ENCODE results near the gene GAST. TPM values are rescaled to one million over a fixed set of nuclear protein-coding genes. Genes with fewer than 3 reads are reported as not detected.

Gene GAST
- total RNA-seq, 1 donor from 2014 or later: not detected

DNA sequence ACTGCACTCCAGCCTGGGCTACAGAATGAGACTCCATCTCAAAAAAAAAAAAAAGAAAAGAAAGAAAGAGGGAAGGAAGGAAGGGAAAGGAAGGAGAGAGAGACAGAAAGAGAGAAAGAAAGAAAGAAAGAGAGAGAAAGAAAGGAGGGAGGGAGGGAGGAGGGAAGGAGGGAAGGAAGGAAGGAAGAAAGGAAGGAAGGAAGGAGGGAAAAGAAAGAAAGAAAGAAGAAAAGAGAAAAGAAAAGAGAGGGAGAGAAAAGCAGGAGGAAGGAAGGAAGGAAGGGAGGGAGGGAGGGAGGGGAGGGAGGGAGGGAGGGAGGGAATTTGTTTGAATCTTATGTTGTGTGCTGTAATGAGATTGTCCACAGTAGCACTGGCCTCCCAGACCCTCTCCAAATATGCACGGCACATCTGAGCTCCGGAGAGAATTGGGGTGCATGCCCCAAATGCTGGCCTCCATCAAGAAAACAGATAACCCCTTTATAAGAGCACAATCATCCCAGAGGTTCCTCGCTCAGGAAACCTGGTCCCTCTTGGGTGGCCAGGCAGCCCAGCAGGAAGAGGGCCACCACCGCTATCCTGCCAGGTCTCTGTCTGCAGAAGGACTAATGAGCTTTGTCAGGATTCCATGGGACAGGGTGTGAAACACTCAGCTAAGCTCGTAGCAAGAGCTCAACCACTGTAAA lies 32.2 kb upstream of the GAST start:
- no peak for DNase-seq (ENCODE audit: low read depth)
- no peak overlapping the region for H3K27ac ChIP-seq (ENCODE audit: low read depth, low read length)
- H3K4me3 Mint-ChIP-seq (ENCODE audit: unreplicated experiment): no peak overlapping the region

GRCh38 chr17:41680426-41681040 lies 31.6 kb upstream of the GAST start:
- TF ChIP-seq EZH2 (IDR thresholded peaks at IDR 0.05; ENCODE audit: insufficient read depth, low read length): no peak
- TF ChIP-seq, protein P1, sequence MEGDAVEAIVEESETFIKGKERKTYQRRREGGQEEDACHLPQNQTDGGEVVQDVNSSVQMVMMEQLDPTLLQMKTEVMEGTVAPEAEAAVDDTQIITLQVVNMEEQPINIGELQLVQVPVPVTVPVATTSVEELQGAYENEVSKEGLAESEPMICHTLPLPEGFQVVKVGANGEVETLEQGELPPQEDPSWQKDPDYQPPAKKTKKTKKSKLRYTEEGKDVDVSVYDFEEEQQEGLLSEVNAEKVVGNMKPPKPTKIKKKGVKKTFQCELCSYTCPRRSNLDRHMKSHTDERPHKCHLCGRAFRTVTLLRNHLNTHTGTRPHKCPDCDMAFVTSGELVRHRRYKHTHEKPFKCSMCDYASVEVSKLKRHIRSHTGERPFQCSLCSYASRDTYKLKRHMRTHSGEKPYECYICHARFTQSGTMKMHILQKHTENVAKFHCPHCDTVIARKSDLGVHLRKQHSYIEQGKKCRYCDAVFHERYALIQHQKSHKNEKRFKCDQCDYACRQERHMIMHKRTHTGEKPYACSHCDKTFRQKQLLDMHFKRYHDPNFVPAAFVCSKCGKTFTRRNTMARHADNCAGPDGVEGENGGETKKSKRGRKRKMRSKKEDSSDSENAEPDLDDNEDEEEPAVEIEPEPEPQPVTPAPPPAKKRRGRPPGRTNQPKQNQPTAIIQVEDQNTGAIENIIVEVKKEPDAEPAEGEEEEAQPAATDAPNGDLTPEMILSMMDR (IDR thresholded peaks at IDR 0.05; ENCODE audit: insufficient read depth, low read depth, low read length): no peak
- H3K36me3 Mint-ChIP-seq (ENCODE audit: low read depth, unreplicated experiment): peaks cover 3% of the 10 kb centered on the region
- Histone ChIP-seq H3K27ac (ENCODE audit: low read depth, low read length) (no peak overlapping the region), H3K4me2 (ENCODE audit: low read length) (no peak overlapping the region), H3K27me3 (ENCODE audit: insufficient read depth, low read length) (peaks cover 3% of the 10 kb centered on the region), H3K9me3 (ENCODE audit: insufficient read depth, low read depth, low read length) (no peaks in the 10 kb centered on the region), H3K4me3 (ENCODE audit: insufficient read depth, low read depth, low read length) (no peak overlapping the region), H4K20me1 (ENCODE audit: insufficient read depth, low read length) (no peaks in the 10 kb centered on the region), H3K9ac (ENCODE audit: low read length) (no peak overlapping the region), H3K36me3 (ENCODE audit: insufficient read depth, low read length) (no peaks in the 10 kb centered on the region), H3K4me1 (ENCODE audit: insufficient read depth, low read length) (peaks cover 12% of the 10 kb centered on the region), H2AFZ (ENCODE audit: low read depth, low read length) (no peak overlapping the region), H3K79me2 (ENCODE audit: insufficient read depth, low read length) (no peaks in the 10 kb centered on the region)
- DNase-seq (ENCODE audit: low read depth): no peak
- FAIRE-seq: no peak
- peaks cover 3% of the 10 kb centered on the region for H3K9me3 Mint-ChIP-seq (ENCODE audit: unreplicated experiment)
- H3K4me3 Mint-ChIP-seq (ENCODE audit: unreplicated experiment): no peak overlapping the region
- H3K4me1 Mint-ChIP-seq (ENCODE audit: low read depth, unreplicated experiment): peaks cover 12% of the 10 kb centered on the region
- peaks cover 4% of the 10 kb centered on the region for H3K27me3 Mint-ChIP-seq (ENCODE audit: low read depth, unreplicated experiment)
- H3K27ac Mint-ChIP-seq (ENCODE audit: unreplicated experiment): no peak overlapping the region

More for the DNA sequence above, 32.2 kb upstream of the GAST start:
- peaks cover 3% of the 10 kb centered on the region for H3K9me3 Mint-ChIP-seq (ENCODE audit: unreplicated experiment)
- Histone ChIP-seq H3K4me2 (ENCODE audit: low read length) (no peak overlapping the region), H3K9me3 (ENCODE audit: insufficient read depth, low read depth, low read length) (no peaks in the 10 kb centered on the region), H3K36me3 (ENCODE audit: insufficient read depth, low read length) (no peaks in the 10 kb centered on the region), H3K79me2 (ENCODE audit: insufficient read depth, low read length) (no peaks in the 10 kb centered on the region), H2AFZ (ENCODE audit: low read depth, low read length) (no peak overlapping the region), H3K4me3 (ENCODE audit: insufficient read depth, low read depth, low read length) (no peak overlapping the region), H3K27me3 (ENCODE audit: insufficient read depth, low read length) (peaks cover 3% of the 10 kb centered on the region), H3K9ac (ENCODE audit: low read length) (no peak overlapping the region), H4K20me1 (ENCODE audit: insufficient read depth, low read length) (no peaks in the 10 kb centered on the region), H3K4me1 (ENCODE audit: insufficient read depth, low read length) (peaks cover 12% of the 10 kb centered on the region)
- H3K27ac Mint-ChIP-seq (ENCODE audit: unreplicated experiment): no peak overlapping the region
- peaks cover 4% of the 10 kb centered on the region for H3K27me3 Mint-ChIP-seq (ENCODE audit: low read depth, unreplicated experiment)
- peaks cover 3% of the 10 kb centered on the region for H3K36me3 Mint-ChIP-seq (ENCODE audit: low read depth, unreplicated experiment)
- FAIRE-seq: no peak
- TF ChIP-seq, protein P1 (IDR thresholded peaks at IDR 0.05; ENCODE audit: insufficient read depth, low read depth, low read length): no peak
- TF ChIP-seq EZH2 (IDR thresholded peaks at IDR 0.05; ENCODE audit: insufficient read depth, low read length): no peak
- peaks cover 12% of the 10 kb centered on the region for H3K4me1 Mint-ChIP-seq (ENCODE audit: low read depth, unreplicated experiment)

GRCh38 chr17:41681776-41682175 lies 30.4 kb upstream of the GAST start:
- H3K27ac Mint-ChIP-seq (ENCODE audit: unreplicated experiment): no peak overlapping the region
- no peak overlapping the region for H3K4me3 ChIP-seq (ENCODE audit: insufficient read depth, low read depth, low read length)
- no peak overlapping the region for H3K4me2 ChIP-seq (ENCODE audit: low read length)
- peaks cover 12% of the 10 kb centered on the region for H3K4me1 ChIP-seq (ENCODE audit: insufficient read depth, low read length)
- no peak for FAIRE-seq
- H3K36me3 ChIP-seq (ENCODE audit: insufficient read depth, low read length): no peaks in the 10 kb centered on the region
- no peaks in the 10 kb centered on the region for H4K20me1 ChIP-seq (ENCODE audit: insufficient read depth, low read length)
- H3K27me3 ChIP-seq (ENCODE audit: insufficient read depth, low read length): peaks cover 3% of the 10 kb centered on the region
- no peak overlapping the region for H3K4me3 Mint-ChIP-seq (ENCODE audit: unreplicated experiment)
- no peak overlapping the region for H3K9ac ChIP-seq (ENCODE audit: low read length)
- no peak for DNase-seq (ENCODE audit: low read depth)
- no peak overlapping the region for H2AFZ ChIP-seq (ENCODE audit: low read depth, low read length)
- peaks cover 12% of the 10 kb centered on the region for H3K4me1 Mint-ChIP-seq (ENCODE audit: low read depth, unreplicated experiment)
- H3K36me3 Mint-ChIP-seq (ENCODE audit: low read depth, unreplicated experiment): peaks cover 3% of the 10 kb centered on the region
- peaks cover 4% of the 10 kb centered on the region for H3K27me3 Mint-ChIP-seq (ENCODE audit: low read depth, unreplicated experiment)
- no peak for TF ChIP-seq EZH2 (IDR thresholded peaks at IDR 0.05; ENCODE audit: insufficient read depth, low read length)
- TF ChIP-seq, protein P1 (IDR thresholded peaks at IDR 0.05; ENCODE audit: insufficient read depth, low read depth, low read length): no peak
- peaks cover 2% of the 10 kb centered on the region for H3K9me3 Mint-ChIP-seq (ENCODE audit: unreplicated experiment)
- H3K27ac ChIP-seq (ENCODE audit: low read depth, low read length): no peak overlapping the region
- no peaks in the 10 kb centered on the region for H3K9me3 ChIP-seq (ENCODE audit: insufficient read depth, low read depth, low read length)
- no peaks in the 10 kb centered on the region for H3K79me2 ChIP-seq (ENCODE audit: insufficient read depth, low read length)

Measured in astrocyte (in vitro differentiated cells and primary cell).